GM18502 (cell line): ENCODE results near the gene SPINDOC.

Experiments used
- ATAC-seq: cut with Tn5 transposase; IDR thresholded peaks from one replicate; pipeline ENCODE4 v1.9.1; 2021; ENCODE audit warnings: mild to moderate bottlenecking; ENCODE audit not compliant: unreplicated experiment, poor library complexity

Gene SPINDOC

GRCh38 chr11:63829823-63830489, 16.7 kb downstream of the SPINDOC start:
- ATAC-seq = no peak

- no peak for ATAC-seq
These were observed 18.1 kb downstream of the SPINDOC start for GRCh38 chr11:63831326-63831725.

GRCh38 chr11:63832336-63832735, 19.1 kb downstream of the SPINDOC start:
- ATAC-seq = no peak

- ATAC-seq = no peak
These were observed 19.8 kb downstream of the SPINDOC start for GRCh38 chr11:63833048-63833447.

GRCh38 chr11:63834535-63835157, 21.4 kb downstream of the SPINDOC start:
- ATAC-seq = no peak

- no peak for ATAC-seq
These were observed 21.9 kb downstream of the SPINDOC start for GRCh38 chr11:63835158-63835545.

GRCh38 chr11:63837027-63837688, 23.9 kb downstream of the SPINDOC start:
- no peak for ATAC-seq

GRCh38 chr11:63837739-63838138, 24.5 kb downstream of the SPINDOC start:
- ATAC-seq = no peak

- ATAC-seq = no peak
These were observed 25.0 kb downstream of the SPINDOC start for GRCh38 chr11:63838150-63838677.

- peak; percentile 79 for ATAC-seq
These were observed 25.6 kb downstream of the SPINDOC start, which contains the start of gene MARK2 for GRCh38 chr11:63838678-63839507. Gene MARK2, plus strand, starts transcription at chr11:63839110. Its CDS starts 397 bp downstream, at chr11:63839507.

GRCh38 chr11:63839508-63840355, 26.5 kb downstream of the SPINDOC start:
- ATAC-seq = peak; percentile 0

- ATAC-seq = no peak
These were observed 27.3 kb downstream of the SPINDOC start for GRCh38 chr11:63840356-63841060.

GRCh38 chr11:63841554-63841953, 28.3 kb downstream of the SPINDOC start:
- ATAC-seq = no peak

GRCh38 chr11:63843041-63843440, 29.8 kb downstream of the SPINDOC start:
- ATAC-seq = no peak

GRCh38 chr11:63844836-63845235, 31.6 kb downstream of the SPINDOC start:
- no peak for ATAC-seq

GRCh38 chr11:63845303-63845702, 32.0 kb downstream of the SPINDOC start:
- ATAC-seq = no peak

- ATAC-seq = no peak
These were observed 32.7 kb downstream of the SPINDOC start for GRCh38 chr11:63845911-63846310.

GRCh38 chr11:63846897-63847296, 33.6 kb downstream of the SPINDOC start:
- ATAC-seq = no peak

- no peak for ATAC-seq
These were observed 34.1 kb downstream of the SPINDOC start for GRCh38 chr11:63847363-63847762.
